ENCODE data around the gene PRPF38A. TPM values are rescaled to one million over a fixed set of nuclear protein-coding genes. Genes with fewer than 3 reads are reported as not detected.

The PRPF38A gene, protein sequence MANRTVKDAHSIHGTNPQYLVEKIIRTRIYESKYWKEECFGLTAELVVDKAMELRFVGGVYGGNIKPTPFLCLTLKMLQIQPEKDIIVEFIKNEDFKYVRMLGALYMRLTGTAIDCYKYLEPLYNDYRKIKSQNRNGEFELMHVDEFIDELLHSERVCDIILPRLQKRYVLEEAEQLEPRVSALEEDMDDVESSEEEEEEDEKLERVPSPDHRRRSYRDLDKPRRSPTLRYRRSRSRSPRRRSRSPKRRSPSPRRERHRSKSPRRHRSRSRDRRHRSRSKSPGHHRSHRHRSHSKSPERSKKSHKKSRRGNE
- total RNA-seq = 14.0 and 16.3 TPM in 2 replicates

DNA sequence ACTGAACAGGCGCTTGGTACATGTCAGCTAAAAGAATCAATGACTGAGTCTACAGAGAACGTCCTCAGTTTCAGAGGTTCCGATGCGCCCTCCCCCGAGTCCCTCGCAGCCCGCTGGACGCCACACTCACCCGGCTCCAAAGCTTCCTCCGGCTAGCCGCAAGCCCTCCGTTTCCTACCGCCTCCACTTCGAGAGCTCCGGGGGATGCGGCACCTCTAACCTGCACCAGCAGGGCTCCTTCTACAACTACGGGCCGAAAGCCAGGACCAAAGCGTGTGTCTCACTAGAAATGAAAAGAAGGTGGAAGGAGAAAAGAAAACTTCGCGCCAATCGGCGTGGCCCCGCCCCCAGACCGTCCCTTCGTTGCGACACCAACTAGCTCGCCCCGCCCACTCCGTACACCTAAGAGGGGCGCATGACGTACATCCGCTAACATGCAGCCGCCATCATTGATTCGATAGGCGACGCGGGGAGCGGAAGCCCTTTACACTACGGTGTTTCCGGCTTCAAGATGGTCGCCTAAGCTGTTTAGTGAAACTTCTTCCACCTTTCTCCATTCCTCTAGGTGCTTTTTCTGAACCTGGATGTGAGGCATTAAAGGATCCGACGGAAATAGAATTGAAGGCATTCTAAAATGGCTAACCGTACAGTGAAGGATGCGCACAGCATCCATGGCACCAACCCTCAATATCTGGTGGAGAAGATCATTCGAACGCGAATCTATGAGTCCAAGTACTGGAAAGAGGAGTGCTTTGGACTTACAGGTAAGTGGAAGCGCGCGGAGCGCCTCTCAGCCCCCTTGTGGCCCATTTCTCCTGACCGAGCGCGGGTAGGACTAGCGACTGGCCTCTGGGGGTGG is at the start of gene PRPF38A, which contains the start of gene ORC1:
TSS of gene PRPF38A (plus strand) at position 487 of the 859 bp plus-strand sequence. CDS start at position 635, 148 bp downstream.
TSS of gene ORC1 (minus strand) at position 308 of the 859 bp plus-strand sequence. CDS start 2,200 bp downstream, outside the sequence.
- TF ChIP-seq, protein P1, sequence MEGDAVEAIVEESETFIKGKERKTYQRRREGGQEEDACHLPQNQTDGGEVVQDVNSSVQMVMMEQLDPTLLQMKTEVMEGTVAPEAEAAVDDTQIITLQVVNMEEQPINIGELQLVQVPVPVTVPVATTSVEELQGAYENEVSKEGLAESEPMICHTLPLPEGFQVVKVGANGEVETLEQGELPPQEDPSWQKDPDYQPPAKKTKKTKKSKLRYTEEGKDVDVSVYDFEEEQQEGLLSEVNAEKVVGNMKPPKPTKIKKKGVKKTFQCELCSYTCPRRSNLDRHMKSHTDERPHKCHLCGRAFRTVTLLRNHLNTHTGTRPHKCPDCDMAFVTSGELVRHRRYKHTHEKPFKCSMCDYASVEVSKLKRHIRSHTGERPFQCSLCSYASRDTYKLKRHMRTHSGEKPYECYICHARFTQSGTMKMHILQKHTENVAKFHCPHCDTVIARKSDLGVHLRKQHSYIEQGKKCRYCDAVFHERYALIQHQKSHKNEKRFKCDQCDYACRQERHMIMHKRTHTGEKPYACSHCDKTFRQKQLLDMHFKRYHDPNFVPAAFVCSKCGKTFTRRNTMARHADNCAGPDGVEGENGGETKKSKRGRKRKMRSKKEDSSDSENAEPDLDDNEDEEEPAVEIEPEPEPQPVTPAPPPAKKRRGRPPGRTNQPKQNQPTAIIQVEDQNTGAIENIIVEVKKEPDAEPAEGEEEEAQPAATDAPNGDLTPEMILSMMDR (conservative IDR thresholded peaks at IDR 0.05; ENCODE audit: low read depth, low read length) = peak; percentile 77
- peak within 1 kb of the TSS; percentile 93 for H3K4me3 ChIP-seq (ENCODE audit: low read depth, low read length)
- peak; percentile 79 for DNase-seq (ENCODE audit: low read depth)

DNA sequence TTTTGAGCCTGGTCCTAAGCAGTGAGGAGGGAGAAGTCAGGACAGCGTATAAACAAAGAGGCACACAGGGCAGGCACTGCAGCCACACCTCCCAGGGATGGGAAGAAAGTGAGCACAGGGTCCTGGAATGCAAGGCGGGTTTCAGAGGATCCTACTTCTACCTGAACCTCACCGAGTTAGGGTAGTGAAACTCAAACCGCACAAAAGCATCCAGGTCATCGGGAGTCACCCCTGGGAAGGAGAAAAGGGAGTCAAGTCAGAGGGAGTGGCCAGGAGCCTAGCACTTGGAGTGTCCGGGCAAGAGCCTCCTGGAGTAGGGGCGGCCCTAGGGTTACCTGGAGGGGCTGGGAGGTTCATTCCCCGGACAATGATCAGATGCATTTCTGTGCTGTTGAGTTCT is 49.0 kb upstream of the PRPF38A start:
- no peak for DNase-seq (ENCODE audit: low read depth)
- no peak overlapping the region for H3K4me3 ChIP-seq (ENCODE audit: low read depth, low read length)
- TF ChIP-seq, protein P1 (conservative IDR thresholded peaks at IDR 0.05; ENCODE audit: low read depth, low read length) = no peak

DNA sequence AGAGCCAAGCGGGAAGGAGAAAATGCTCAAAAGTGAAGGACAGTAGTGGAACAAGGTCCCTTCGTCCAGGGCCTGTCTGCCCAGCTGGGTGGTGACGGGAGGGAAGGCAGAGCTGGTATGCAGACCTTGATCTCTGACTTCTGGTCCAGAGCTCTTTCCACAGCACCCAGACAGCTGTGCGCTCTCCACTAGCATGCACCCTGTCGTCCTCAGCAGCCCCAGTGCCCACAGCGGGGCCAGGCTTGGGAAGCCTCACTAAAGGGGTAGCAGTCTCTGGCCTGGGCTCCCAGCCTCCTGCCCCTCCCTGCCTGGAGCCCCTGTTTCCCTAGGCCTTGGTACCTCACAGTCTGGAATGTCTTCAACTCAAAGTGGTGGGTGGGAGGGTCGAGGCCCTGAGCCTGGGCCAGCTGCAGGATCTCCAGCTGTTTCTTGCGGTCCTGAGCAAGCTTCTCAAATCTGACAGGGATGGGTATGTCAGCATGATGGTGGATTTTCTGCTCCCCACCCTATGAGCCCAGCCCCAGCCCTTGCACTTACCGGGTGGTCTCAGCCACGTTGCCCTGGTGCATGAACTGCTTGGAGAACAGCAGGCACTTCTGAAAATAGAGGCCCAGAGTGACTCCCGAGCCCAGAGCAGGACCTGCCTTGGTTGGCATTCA is 48.4 kb upstream of the PRPF38A start:
- TF ChIP-seq, protein P1 (conservative IDR thresholded peaks at IDR 0.05; ENCODE audit: low read depth, low read length) = no peak
- no peak overlapping the region for H3K4me3 ChIP-seq (ENCODE audit: low read depth, low read length)
- DNase-seq (ENCODE audit: low read depth) = no peak

GRCh38 chr1:52356818-52357355 is 47.5 kb upstream of the PRPF38A start:
- no peak for DNase-seq (ENCODE audit: low read depth)
- TF ChIP-seq, protein P1 (conservative IDR thresholded peaks at IDR 0.05; ENCODE audit: low read depth, low read length) = no peak

GRCh38 chr1:52357397-52357796 is 47.0 kb upstream of the PRPF38A start:
- DNase-seq (ENCODE audit: low read depth) = no peak
- TF ChIP-seq, protein P1 (conservative IDR thresholded peaks at IDR 0.05; ENCODE audit: low read depth, low read length) = no peak
- H3K4me3 ChIP-seq (ENCODE audit: low read depth, low read length) = no peak overlapping the region

More at GRCh38 chr1:52356818-52357355, 47.5 kb upstream of the PRPF38A start:
- no peak overlapping the region for H3K4me3 ChIP-seq (ENCODE audit: low read depth, low read length)

DNA sequence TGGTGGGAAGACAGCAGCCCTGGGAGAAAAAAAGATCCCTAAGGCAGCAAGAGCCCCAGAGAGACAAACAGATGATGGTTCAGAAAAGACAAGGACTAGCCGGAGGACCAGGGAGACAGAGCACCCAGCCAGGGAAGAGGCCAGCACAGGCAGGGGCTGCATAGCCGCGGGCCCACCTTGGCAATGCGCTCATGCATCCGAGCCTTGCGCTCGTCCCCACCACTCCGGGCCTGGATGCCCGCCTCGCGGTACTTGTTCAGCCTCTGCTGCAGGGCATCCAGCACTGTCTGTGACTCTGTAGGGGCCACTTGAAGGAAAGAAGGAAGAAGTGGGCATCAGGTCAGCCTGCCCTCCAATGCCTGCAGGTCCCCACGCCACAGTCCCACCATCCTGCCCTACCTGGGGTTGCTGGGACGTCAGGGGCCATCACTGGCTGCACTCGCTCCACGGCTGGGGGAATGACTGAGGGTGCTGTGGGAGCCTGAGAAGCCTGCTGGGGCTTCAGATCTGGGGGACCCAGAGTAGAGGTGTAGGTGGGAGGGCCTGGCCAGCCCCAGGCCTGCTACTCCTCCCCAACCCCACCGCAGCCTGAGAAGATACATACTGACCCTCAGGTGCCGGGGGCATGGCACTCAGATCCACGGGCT is 45.4 kb upstream of the PRPF38A start:
- TF ChIP-seq, protein P1 (conservative IDR thresholded peaks at IDR 0.05; ENCODE audit: low read depth, low read length) = no peak
- no peak overlapping the region for H3K4me3 ChIP-seq (ENCODE audit: low read depth, low read length)
- no peak for DNase-seq (ENCODE audit: low read depth)

Measured in epithelial cell of proximal tubule (primary cell).